ENCODE measurements around the gene TFAP2B.

DNA sequence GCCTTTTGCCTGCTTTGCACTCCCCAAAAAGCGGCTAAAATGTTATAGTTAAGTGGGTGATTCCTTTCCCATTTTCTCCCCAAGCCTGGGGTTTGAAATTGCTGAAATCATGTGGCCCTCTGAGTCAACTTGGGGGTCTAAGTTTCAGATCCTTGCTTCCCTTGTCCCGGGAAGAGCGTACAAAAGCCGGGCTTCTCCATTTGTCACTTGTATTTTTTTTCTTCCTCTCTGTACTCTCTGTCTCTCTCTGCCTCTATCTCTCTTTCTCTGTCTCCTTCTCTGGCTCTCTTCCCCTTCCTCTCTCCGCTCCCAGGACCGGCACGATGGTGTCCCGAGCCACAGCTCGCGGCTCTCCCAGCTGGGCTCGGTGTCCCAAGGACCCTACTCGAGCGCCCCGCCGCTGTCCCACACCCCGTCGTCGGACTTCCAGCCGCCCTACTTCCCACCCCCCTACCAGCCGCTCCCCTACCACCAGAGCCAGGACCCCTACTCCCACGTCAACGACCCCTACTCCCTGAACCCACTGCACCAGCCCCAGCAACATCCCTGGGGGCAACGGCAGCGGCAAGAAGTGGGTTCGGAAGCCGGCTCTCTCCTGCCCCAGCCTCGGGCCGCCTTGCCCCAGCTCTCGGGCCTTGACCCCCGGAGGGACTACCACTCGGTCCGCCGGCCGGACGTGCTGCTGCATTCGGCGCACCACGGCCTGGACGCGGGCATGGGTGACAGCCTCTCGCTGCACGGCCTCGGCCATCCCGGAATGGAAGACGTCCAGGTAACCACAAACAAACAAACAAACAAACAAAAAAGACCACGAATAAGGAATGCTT, 4.6 kb downstream of the TFAP2B start:
- TF ChIP-seq POLR2A (IDR thresholded peaks at IDR 0.05): no peak
- TF ChIP-seq, protein P1, sequence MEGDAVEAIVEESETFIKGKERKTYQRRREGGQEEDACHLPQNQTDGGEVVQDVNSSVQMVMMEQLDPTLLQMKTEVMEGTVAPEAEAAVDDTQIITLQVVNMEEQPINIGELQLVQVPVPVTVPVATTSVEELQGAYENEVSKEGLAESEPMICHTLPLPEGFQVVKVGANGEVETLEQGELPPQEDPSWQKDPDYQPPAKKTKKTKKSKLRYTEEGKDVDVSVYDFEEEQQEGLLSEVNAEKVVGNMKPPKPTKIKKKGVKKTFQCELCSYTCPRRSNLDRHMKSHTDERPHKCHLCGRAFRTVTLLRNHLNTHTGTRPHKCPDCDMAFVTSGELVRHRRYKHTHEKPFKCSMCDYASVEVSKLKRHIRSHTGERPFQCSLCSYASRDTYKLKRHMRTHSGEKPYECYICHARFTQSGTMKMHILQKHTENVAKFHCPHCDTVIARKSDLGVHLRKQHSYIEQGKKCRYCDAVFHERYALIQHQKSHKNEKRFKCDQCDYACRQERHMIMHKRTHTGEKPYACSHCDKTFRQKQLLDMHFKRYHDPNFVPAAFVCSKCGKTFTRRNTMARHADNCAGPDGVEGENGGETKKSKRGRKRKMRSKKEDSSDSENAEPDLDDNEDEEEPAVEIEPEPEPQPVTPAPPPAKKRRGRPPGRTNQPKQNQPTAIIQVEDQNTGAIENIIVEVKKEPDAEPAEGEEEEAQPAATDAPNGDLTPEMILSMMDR (IDR thresholded peaks at IDR 0.05): no peak

Measured in right lobe of liver (tissue), 4 donors.